HG02642 (cell line): Measurements from ENCODE around the gene PCCA.
"Not testable (repeated sequence)": the region's sequence is repeated elsewhere in the genome, so short reads cannot be mapped to it uniquely, and the experiment has no call there.

ENCODE experiments used
- ATAC-seq: cut with Tn5 transposase; IDR thresholded peaks from one replicate; pipeline ENCODE4 v1.9.1; 2021; ENCODE audit warnings: mild to moderate bottlenecking; ENCODE audit not compliant: unreplicated experiment, poor library complexity

PCCA gene

GRCh38 chr13:100515410-100515800 lies 426.5 kb downstream of the PCCA start:
- no peak for ATAC-seq

- ATAC-seq: no peak
These were observed 428.2 kb downstream of the PCCA start for GRCh38 chr13:100517135-100517534.

GRCh38 chr13:100517728-100518127 lies 428.8 kb downstream of the PCCA start:
- ATAC-seq: no peak

- no peak for ATAC-seq
These were observed 429.6 kb downstream of the PCCA start for GRCh38 chr13:100518394-100519062.

- ATAC-seq: no peak
These were observed 430.7 kb downstream of the PCCA start for GRCh38 chr13:100519626-100520025.

- ATAC-seq: no peak
These were observed 432.3 kb downstream of the PCCA start for GRCh38 chr13:100520936-100521850.

GRCh38 chr13:100521851-100522617 lies 433.1 kb downstream of the PCCA start:
- no peak for ATAC-seq

GRCh38 chr13:100522618-100523309 lies 433.9 kb downstream of the PCCA start:
- no peak for ATAC-seq

GRCh38 chr13:100523411-100523810 lies 434.5 kb downstream of the PCCA start:
- no peak for ATAC-seq

- ATAC-seq: no peak
These were observed 435.1 kb downstream of the PCCA start for GRCh38 chr13:100523981-100524386.

GRCh38 chr13:100524688-100525087 lies 435.8 kb downstream of the PCCA start:
- ATAC-seq: not testable (repeated sequence)

- ATAC-seq: no peak
These were observed 436.8 kb downstream of the PCCA start for GRCh38 chr13:100525453-100526317.

GRCh38 chr13:100526318-100527000 lies 437.6 kb downstream of the PCCA start:
- no peak for ATAC-seq

GRCh38 chr13:100527644-100528043 lies 438.8 kb downstream of the PCCA start:
- ATAC-seq: no peak

- no peak for ATAC-seq
These were observed 439.5 kb downstream of the PCCA start for GRCh38 chr13:100528353-100528752.

- no peak for ATAC-seq
These were observed 439.9 kb downstream of the PCCA start for GRCh38 chr13:100528820-100529219.

GRCh38 chr13:100529666-100530377 lies 440.9 kb downstream of the PCCA start:
- no peak for ATAC-seq

- ATAC-seq: no peak
These were observed 441.8 kb downstream of the PCCA start for GRCh38 chr13:100530671-100531213.
